Stimulated activated naive B cell treated with anti-CD40 and anti-IgM and Interleukin-4, amounts not matched to agents 10 μg/mL and 1 μg/mL and 100 μg/mL, for 72 hours (primary cell): ENCODE data around the gene FOSL1.

Experiments used
- ATAC-seq, 2 donors: fragments of 150-1000 bp; cut with Tn5 transposase; replicated peaks; 2 replicates each; pipeline ENCODE4 v1.10.0; 2021; ENCODE audit warnings: moderate library complexity in 1 of 2
- DNase-seq: peaks from one replicate; pipeline ENCODE4 v3.0.0; 2021
- H3K27ac Mint-ChIP-seq: one replicate; pipeline ENCODE4 v1.8.0; 2022; ENCODE audit warnings: mild to moderate bottlenecking, mixed read lengths
- H3K27me3 Mint-ChIP-seq, 2 donors: one replicate each; pipeline ENCODE4 v1.8.0; 2022; ENCODE audit warnings: mixed read lengths in 2 of 2
- H3K36me3 Mint-ChIP-seq, 2 donors: one replicate each; pipeline ENCODE4 v1.8.0; 2022; ENCODE audit warnings: mixed read lengths in 2 of 2, mild to moderate bottlenecking in 1 of 2
- H3K4me1 Mint-ChIP-seq, 2 donors: one replicate each; pipeline ENCODE4 v1.8.0; 2022; ENCODE audit warnings: mixed read lengths in 2 of 2, mild to moderate bottlenecking in 1 of 2
- H3K4me3 Mint-ChIP-seq, 2 donors: one replicate each; pipeline ENCODE4 v1.8.0; 2022; ENCODE audit warnings: mild to moderate bottlenecking in 2 of 2, mixed read lengths in 2 of 2, moderate library complexity in 1 of 2
- H3K9me3 Mint-ChIP-seq, 2 donors: one replicate each; pipeline ENCODE4 v1.8.0; 2022; ENCODE audit warnings: mixed read lengths in 2 of 2, mild to moderate bottlenecking in 1 of 2

FOSL1 gene

DNA sequence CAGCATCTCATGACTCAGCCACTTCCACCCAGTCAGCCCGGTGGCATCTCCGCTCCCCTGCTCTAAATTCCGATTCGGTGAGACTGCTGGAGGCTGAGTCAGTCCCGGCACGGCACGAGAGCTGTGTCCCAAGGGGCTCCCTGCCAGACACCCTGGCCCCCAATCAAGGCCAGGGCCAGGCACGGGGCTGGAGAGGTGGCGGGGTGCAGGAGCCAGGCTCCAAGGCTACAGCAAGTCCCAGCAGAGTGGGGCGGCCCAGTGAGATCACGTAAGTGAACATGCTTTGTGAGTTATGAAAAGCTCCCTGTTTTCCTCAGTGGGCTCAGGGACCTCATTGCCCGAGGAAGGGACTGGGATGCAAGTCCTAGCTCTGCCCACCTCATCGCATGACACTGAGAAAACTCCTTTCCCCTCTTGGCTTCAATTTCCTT lies 15.6 kb upstream of the FOSL1 start:
- Mint-ChIP-seq H3K4me3 (peak overlapping the region in 1 of 2 donors; percentile 46), H3K27ac (no peak overlapping the region), H3K4me1 (peaks cover 49 to 65% of the 10 kb centered on the region in 2 donors), H3K9me3 (no peaks in the 10 kb centered on the region), H3K27me3 (peaks cover 4 to 10% of the 10 kb centered on the region in 2 donors), H3K36me3 (peaks cover 11 to 17% of the 10 kb centered on the region in 2 donors)
- ATAC-seq: no peak
- no peak for DNase-seq

DNA sequence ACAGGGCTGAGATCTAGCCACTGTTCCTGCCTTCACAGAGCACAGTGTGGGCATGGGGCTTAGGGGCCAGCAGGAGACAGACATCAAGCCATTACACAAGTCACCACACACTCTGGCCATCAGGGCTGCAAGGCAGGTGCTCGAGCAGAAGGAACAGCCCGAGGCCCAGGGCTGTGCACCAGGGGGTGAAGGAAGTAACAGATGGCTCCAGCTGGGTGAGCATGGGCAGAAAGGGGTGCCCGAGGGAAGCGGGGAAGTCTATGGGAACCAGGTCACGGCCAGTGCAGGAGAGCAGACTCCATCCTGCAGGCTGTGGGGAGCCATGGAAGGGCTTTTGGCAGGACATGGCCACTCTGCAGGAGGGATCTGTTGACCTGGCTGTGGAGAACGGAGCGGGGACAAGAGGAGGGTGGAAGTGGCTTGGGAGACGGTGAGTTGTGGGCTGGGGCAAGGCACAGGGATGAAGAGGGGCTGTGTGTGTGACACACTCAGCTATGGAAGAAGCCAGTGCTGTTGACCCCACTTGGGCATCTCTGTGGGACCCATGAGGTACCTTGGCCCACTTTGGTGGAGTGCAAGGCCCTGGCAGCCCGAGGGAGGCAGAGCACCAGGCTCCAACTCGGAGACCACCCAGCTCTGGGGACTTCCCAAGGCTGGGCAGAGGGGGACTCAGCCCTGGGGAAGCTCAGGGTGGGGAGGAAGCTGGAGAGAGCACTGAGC lies 15.1 kb upstream of the FOSL1 start:
- H3K27me3 Mint-ChIP-seq: peaks cover 4 to 10% of the 10 kb centered on the region in 2 donors
- H3K4me3 Mint-ChIP-seq: peak overlapping the region; percentile 46 to 49
- peaks cover 10 to 17% of the 10 kb centered on the region in 2 donors for H3K36me3 Mint-ChIP-seq
- no peak for DNase-seq
- ATAC-seq: no peak
- H3K27ac Mint-ChIP-seq: peak overlapping the region; percentile 76
- H3K9me3 Mint-ChIP-seq: no peaks in the 10 kb centered on the region
- H3K4me1 Mint-ChIP-seq: peaks cover 48 to 60% of the 10 kb centered on the region in 2 donors

DNA sequence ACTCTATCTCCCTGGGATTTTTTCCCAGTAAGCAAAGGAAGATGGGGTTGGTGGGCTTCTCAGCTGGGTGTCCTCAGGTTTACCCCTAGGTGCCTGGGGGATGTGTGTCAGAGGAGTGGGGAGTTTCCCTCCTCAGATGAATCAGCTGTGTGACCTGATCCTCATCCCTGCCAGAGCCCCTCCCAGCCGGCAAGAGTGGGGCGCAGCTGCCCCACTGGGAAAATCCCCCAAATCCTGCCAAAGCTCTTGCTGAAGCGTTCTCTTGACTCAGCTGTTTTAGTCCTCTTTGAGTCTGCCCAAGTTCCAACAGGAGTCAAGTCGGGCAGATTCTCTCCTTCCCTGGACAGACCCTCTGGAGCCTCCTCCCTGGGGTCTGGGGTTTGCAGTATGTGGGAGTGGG lies 12.7 kb upstream of the FOSL1 start:
- H3K27me3 Mint-ChIP-seq: peaks cover 4 to 14% of the 10 kb centered on the region in 2 donors
- peaks cover 43 to 53% of the 10 kb centered on the region in 2 donors for H3K4me1 Mint-ChIP-seq
- H3K36me3 Mint-ChIP-seq: peaks cover 7 to 9% of the 10 kb centered on the region in 2 donors
- H3K27ac Mint-ChIP-seq: no peak overlapping the region
- DNase-seq (no peak), ATAC-seq (peak in 1 of 2 donors; percentile 33)
- peak overlapping the region in 1 of 2 donors; percentile 11 for H3K4me3 Mint-ChIP-seq
- no peaks in the 10 kb centered on the region for H3K9me3 Mint-ChIP-seq

DNA sequence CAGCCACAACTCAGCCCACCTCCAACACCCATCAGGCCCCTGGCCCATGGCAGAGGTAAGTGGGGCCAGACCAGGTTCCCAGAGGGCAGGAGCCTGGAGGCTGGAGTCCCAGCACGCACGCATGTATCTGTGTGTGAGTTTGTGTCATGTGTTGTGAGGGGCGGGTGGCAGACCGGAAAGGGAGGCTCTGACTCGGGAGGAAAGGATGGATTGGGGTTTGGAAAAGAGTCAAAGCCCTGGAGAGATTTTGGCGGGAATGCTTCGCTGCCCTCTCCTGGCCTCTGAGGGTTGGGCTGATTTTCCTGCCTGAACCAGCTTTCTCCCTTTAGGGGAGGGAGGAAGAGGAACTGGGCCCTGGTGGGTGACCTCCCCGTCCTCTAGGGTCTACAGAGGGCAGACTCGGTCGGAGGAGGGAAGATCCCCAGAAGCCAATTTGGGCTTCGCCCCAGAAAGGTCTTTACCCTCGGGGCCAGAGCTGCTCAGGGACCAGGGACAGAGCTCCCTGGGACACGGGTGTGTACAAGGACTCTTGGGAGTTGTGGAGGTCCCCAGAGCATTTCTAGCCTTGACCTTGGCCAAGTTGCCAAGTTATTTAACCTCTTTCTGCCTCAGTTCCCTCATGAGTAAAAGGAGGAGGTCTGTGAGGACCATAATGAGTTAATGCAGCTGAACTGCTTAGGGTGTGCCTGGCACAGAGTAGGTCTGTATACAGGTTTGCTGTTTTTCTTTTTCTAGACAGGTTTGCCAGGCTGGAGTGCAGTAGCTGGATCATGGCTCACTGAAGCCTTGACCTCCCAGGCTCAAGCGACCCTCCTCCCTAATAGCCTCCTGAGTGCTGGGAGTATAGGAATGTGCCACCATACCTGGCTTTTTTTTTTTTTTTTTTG lies 11.7 kb upstream of the FOSL1 start:
- peak overlapping the region; percentile 44 to 49 for H3K4me3 Mint-ChIP-seq
- DNase-seq (no peak), ATAC-seq (peak; percentile 73 to 74)
- H3K27ac Mint-ChIP-seq: peak overlapping the region; percentile 49
- peaks cover 4 to 19% of the 10 kb centered on the region in 2 donors for H3K27me3 Mint-ChIP-seq
- H3K9me3 Mint-ChIP-seq: no peaks in the 10 kb centered on the region
- peaks cover 4 to 6% of the 10 kb centered on the region in 2 donors for H3K36me3 Mint-ChIP-seq
- H3K4me1 Mint-ChIP-seq: peaks cover 37 to 47% of the 10 kb centered on the region in 2 donors

DNA sequence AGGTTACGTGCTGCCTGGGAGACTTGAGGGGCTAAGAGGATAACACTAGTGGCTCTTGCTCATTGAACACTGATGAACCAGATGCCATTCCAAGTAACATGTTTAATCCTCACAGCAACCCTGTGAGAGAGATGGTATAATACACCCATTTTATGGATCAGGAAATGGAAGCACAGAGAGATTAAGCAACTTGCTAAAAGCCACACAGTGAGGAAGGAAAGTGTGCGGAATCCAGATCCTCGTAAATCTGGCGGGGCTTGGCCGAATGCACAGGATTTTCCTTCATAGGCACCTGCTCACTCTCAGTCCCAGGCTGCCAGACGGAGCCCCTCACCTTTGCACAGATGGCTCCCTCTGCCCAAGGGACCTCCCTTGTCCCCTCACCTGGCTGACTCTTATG lies 7.7 kb upstream of the FOSL1 start:
- ATAC-seq (no peak), DNase-seq (no peak)
- H3K4me1 Mint-ChIP-seq: peaks cover 9 to 18% of the 10 kb centered on the region in 2 donors
- H3K27ac Mint-ChIP-seq: no peak overlapping the region
- peaks cover 11 to 19% of the 10 kb centered on the region in 2 donors for H3K27me3 Mint-ChIP-seq
- H3K9me3 Mint-ChIP-seq: no peaks in the 10 kb centered on the region
- H3K4me3 Mint-ChIP-seq: no peak overlapping the region
- H3K36me3 Mint-ChIP-seq: no peaks in the 10 kb centered on the region

DNA sequence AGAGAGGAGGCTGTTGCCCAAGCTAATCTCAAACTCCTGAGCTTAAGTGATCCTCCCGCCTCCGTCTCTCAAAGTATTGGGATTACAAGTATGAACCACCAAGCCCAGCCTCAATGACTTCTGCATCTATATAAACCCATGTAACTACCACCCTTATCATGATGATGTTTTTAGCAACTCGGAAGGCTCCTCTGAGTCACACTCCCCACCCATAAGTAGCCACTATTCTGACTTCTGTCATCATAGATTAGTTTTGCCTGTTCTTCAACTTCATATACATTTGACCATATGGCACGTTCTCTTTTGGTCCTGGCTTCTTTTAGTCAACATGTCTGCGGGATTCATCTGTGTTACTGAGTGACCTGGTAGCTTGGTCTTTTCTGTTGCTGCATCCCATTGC lies 6.4 kb upstream of the FOSL1 start:
- Mint-ChIP-seq H3K4me1 (peaks cover 2 to 8% of the 10 kb centered on the region in 2 donors), H3K36me3 (no peaks in the 10 kb centered on the region), H3K27me3 (peaks cover 9 to 16% of the 10 kb centered on the region in 2 donors), H3K9me3 (no peaks in the 10 kb centered on the region), H3K27ac (no peak overlapping the region), H3K4me3 (no peak overlapping the region)
- ATAC-seq (no peak), DNase-seq (no peak)

DNA sequence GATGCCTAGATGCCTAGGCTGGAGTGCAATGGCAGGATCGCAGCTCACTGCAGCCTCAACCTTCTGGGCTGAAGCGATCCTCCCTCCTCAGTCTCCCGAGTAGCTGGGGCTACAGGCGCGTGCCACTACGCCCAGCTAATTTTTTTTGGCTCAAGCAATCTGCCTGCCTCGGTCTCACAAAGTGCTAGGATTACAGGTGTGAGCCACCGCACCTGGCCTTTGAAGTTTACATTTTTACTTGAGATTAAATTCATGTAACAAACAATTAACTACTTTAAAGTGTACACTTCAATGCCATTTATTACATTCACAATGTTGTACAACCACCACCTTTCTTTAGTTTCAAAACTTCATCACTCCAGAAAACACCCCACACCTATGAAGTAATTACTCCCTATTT lies 3.5 kb upstream of the FOSL1 start:
- no peak for DNase-seq
- H3K27me3 Mint-ChIP-seq: peaks cover 5 to 7% of the 10 kb centered on the region in 2 donors
- no peak for ATAC-seq
- no peaks in the 10 kb centered on the region for H3K9me3 Mint-ChIP-seq
- peaks cover 2 to 8% of the 10 kb centered on the region in 2 donors for H3K4me1 Mint-ChIP-seq
- H3K4me3 Mint-ChIP-seq: no peak overlapping the region
- no peaks in the 10 kb centered on the region for H3K36me3 Mint-ChIP-seq
- no peak overlapping the region for H3K27ac Mint-ChIP-seq

DNA sequence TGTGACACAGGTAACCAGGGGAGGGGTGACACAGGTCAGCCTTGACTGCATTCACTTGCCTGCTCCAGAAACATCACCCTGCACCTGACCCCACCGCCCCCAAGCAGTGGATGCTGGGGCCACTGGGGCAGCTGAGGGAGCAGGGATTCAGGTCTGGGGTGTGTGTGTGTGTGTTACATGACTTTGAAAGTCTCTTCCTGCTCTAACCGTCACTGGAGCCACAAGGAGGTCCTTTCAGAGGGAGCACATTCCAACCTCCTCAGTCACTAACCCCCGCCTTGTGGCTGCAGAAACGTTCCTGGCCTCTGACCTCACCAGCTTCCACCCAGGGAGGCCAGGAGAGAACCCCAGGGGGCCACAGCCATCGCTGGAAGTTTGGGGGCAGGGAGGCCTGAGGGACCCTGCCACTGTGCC lies 2.9 kb upstream of the FOSL1 start:
- peaks cover 5 to 7% of the 10 kb centered on the region in 2 donors for H3K27me3 Mint-ChIP-seq
- H3K4me3 Mint-ChIP-seq: no peak overlapping the region
- DNase-seq: no peak
- no peaks in the 10 kb centered on the region for H3K9me3 Mint-ChIP-seq
- ATAC-seq: no peak
- no peak overlapping the region for H3K27ac Mint-ChIP-seq
- H3K36me3 Mint-ChIP-seq: no peaks in the 10 kb centered on the region
- H3K4me1 Mint-ChIP-seq: peaks cover 2 to 11% of the 10 kb centered on the region in 2 donors

DNA sequence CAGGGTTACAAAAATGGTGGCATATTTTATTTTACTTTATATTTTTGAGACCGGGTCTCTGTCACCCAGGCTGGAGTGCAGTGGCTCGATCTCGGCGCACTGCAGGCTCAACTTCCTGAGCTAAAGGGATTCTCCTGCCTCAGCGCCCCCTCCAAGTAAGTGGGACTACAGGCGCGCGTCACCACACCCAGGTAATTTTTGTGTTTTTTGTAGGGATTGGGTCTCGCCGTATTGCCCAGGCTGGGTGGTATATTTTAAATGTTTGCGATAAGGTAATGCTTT lies 652 bp upstream of the FOSL1 start:
- peaks cover 0 to 7% of the 10 kb centered on the region in 2 donors for H3K27me3 Mint-ChIP-seq
- peak overlapping the region; percentile 67 to 77 for H3K4me3 Mint-ChIP-seq
- peaks cover 9 to 29% of the 10 kb centered on the region in 2 donors for H3K4me1 Mint-ChIP-seq

DNA sequence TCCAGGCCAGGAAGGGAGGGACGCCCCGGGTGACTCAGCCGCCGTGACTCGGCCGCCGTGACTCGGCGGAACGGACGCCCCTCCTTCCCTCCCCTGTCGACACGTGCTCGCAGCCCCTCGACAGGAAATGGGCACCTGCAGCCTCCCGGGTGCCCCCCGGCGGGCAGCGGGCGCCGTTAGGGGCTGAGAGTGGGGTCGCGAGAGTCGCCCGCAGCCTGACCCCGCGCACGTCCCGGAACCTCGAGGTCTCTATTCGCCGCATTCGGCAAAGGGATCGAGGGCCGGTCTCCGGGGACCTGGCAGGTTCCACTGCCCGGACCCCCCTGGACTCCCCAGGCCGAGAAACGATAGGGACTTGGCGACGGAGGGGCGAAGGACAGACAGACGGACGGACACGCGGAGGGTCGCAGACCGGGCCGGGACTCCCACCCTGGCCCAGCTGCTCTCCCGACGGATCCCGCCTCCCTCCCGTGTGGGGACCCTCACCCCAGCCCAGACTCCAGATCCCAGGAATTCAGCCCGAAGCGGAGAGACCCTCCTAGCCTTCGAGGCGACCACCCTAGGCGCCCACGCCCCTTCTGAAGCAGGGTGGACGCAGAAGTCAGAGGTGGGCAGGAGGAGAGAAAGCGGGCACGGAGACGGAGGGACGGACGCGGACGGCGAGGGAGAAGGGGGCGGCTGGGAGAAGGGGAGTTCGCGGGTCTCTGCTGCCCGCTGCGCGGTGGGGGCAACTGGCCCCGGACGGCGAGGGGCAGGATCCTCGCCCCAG lies 648 bp downstream of the FOSL1 start:
- peaks cover 0 to 7% of the 10 kb centered on the region in 2 donors for H3K27me3 Mint-ChIP-seq
- H3K4me1 Mint-ChIP-seq: peaks cover 12 to 41% of the 10 kb centered on the region in 2 donors
- H3K36me3 Mint-ChIP-seq: peaks cover 8 to 16% of the 10 kb centered on the region in 2 donors
- H3K4me3 Mint-ChIP-seq: peak overlapping the region; percentile 85 to 90
- no peaks in the 10 kb centered on the region for H3K9me3 Mint-ChIP-seq
- peak overlapping the region; percentile 89 for H3K27ac Mint-ChIP-seq
- DNase-seq: no peak
- ATAC-seq: peak; percentile 19 to 24

More for the DNA sequence above, 652 bp upstream of the FOSL1 start:
- ATAC-seq: no peak
- Mint-ChIP-seq H3K36me3 (peaks cover under 1 to 10% of the 10 kb centered on the region in 2 donors), H3K9me3 (no peaks in the 10 kb centered on the region), H3K27ac (no peak overlapping the region)
- no peak for DNase-seq

DNA sequence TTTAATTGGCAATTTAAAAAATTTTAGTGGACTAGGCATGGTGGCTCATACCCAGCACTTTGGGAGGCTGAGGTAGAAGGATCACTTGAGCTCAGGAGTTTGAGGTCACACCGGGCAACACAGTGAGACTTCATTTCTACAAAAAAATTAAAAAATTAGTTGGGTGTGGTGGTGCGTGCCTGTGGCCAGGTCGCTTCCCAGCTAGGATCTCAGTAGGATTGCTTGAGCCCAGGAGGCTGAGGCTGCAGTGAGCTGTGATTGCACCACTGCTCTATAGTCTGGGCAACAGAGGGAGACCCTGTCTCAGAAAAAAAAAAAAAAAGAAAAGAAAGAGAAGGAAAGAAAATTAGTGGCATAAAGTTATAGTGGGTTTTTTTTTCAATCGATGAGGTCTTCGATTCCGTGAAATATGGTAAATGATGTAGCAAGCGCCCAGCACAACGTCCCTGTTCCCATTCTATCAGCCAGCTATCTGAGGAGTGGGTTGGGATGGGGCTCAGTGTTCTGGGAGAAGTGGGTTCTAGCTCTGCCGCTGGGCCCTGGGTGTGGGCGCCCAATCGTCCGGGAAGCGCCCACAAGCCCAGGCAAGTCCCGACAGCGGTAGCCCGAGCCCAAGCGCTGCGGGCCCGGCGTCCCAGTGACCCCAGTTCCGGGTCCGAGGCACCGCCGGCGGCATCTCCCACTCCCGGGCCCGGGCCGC lies 1.4 kb downstream of the FOSL1 start:
- ATAC-seq (no peak), DNase-seq (no peak)
- Mint-ChIP-seq H3K27ac (peak overlapping the region; percentile 93), H3K9me3 (no peaks in the 10 kb centered on the region), H3K36me3 (peaks cover 8 to 16% of the 10 kb centered on the region in 2 donors), H3K27me3 (peaks cover 0 to 3% of the 10 kb centered on the region in 2 donors), H3K4me3 (peak overlapping the region; percentile 85 to 90), H3K4me1 (peaks cover 18 to 48% of the 10 kb centered on the region in 2 donors)

DNA sequence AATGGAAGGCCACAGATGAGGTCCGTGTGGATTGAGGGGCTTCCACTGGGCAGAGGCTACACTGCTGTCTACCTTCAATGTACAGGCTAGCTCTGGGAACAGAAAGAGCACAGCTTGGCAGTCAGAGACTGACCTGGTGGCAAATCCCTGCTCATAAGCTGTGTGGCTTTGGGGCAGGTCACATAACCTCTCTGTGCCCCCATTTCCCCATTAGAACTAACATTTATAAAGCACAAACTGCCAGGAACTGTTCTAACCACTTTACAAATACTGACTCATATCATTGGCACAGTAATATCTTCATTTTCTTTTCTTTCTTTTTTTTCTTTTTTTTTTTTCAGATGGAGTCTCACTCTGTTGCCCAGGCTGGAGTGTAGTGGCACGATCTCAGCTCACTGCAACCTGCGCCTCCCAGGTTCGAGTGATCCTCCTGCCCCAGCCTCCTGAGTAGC lies 3.1 kb downstream of the FOSL1 start:
- Mint-ChIP-seq H3K4me3 (no peak overlapping the region), H3K9me3 (no peaks in the 10 kb centered on the region), H3K27ac (no peak overlapping the region), H3K4me1 (peaks cover 31 to 61% of the 10 kb centered on the region in 2 donors), H3K27me3 (no peaks in the 10 kb centered on the region), H3K36me3 (peaks cover 16 to 21% of the 10 kb centered on the region in 2 donors)
- no peak for DNase-seq
- ATAC-seq: no peak
